GM12892 (cell line): ENCODE measurements around the gene CRIP1.

Experiments used
- POLR2A ChIP-seq: IDR thresholded peaks from 2 replicates; pipeline ENCODE4 v1.6.1; 2011; ENCODE audit warnings: low read depth, low read length, control low read depth
- POLR2AphosphoS5 ChIP-seq: IDR thresholded peaks from 2 replicates; pipeline ENCODE4 v1.6.1; 2011; ENCODE audit warnings: low read depth, low read length, control low read depth
- TAF1 ChIP-seq: IDR thresholded peaks from 2 replicates; pipeline ENCODE4 v1.6.1; 2011; ENCODE audit warnings: low read depth, mild to moderate bottlenecking, control low read depth, low read length, borderline replicate concordance

- TF ChIP-seq TAF1 = no peak
- TF ChIP-seq POLR2A = no peak
- TF ChIP-seq POLR2AphosphoS5 = no peak
These were observed 28.7 kb upstream of the CRIP1 start for GRCh38 chr14:105458010-105458409.
